GM04503 (cell line): ENCODE results near the gene DIP2C.
A peak's percentile ranks its signal among the peaks of the same experiment; 100 is the strongest.
"Not testable (repeated sequence)": the region's sequence is repeated elsewhere in the genome, so short reads cannot be mapped to it uniquely, and the experiment has no call there.

Experiments
- DNase-seq: peaks from one replicate; pipeline ENCODE4 v3.0.0-alpha.2; 2012; ENCODE audit warnings: low read depth

Gene DIP2C

DNA sequence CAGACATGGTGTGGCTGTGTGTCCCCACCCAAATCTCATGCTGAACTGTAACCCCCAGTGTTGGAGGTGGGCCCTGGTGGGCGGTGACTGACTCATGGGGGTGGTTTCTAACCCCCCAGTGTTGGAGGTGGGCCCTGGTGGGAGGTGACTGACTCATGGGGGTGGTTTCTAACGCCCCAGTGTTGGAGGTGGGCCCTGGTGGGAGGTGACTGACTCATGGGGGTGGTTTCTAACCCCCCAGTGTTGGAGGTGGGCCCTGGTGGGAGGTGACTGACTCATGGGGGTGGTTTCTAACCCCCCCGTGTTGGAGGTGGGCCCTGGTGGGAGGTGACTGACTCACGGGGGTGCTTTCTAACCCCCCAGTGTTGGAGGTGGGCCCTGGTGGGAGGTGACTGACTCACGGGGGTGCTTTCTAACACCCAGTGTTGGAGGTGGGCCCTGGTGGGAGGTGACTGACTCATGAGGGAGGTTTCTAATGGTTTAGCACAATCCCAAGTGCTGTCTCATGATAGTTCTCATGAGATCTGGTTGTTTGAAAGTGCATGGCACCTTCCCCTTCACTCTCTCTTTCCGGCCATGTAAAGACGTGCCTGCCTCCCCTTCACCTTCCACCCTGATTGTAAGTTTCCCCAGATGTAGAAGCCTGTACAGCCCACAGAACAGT is 78.7 kb downstream of the DIP2C start:
- not testable (repeated sequence) for DNase-seq

- DNase-seq, result no peak
Observed at GRCh38 chr10:609868-610545, 79.5 kb downstream of the DIP2C start.

- no peak for DNase-seq
Observed at GRCh38 chr10:609262-609658, 80.2 kb downstream of the DIP2C start.

DNA sequence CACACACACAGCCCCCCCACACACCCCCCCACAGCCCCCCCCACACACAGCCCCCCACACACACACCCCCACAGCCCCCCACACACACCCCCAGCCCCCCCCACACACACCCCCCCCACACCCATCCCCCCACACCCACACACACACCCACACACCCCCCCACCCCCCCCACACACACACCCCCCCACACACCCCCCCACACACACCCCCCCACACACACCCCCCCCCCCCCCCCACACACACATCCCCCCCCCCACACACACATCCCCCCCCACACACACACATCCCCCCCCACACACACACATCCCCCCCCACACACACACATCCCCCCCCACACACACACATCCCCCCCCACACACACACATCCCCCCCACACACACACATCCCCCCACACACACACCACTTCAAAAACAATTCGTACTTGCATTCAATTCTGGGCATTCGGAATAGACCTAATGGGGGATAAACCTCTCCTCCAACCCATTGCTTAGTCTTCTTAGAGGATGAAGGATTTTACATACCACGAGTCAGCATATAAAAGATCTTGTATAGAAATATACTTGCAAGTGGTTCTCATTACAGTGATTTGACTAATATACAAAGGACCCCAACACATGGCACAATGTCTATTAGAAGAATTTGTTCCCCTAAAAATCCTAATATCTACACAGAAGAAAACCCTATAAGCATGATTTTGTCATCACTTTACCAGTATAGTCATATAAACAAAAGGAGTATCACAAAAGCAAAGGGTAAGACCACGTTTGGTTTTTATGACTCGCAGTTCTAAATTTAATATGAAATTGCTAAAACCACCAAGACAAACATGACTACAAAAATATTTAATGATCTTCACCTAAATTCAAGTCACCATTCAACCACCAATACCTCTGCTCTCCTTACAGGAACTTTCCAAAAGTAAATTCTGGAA is 80.9 kb downstream of the DIP2C start:
- DNase-seq, result no peak

DNA sequence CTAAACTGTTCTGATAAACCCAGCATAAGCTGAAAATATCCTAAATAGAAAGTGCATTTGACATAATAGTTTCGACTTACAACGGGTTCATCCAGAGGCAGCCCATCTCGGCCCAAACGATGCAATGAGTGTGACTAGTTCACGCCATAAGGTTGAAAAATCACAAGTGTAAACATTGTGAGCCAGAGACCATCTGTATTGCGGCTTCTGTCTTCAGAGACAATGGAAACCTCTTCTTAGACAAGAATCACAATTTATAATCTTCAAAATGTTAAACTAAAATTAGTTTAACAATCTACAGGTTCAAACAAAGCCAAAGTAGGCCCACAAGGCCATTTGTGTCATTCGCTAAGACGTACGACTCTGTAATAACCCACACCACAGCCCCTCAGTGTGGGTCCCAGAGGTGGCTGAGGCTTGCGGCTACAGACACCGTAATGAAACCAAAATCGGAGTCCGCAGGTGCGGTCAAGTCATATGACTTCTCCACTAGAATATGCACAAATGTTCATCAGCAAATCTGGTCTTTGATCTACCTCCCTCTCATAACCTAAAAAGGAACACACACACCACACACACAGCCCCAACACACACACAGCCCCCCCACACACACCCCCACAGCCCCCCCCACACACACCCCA is 81.8 kb downstream of the DIP2C start:
- DNase-seq, result no peak

DNA sequence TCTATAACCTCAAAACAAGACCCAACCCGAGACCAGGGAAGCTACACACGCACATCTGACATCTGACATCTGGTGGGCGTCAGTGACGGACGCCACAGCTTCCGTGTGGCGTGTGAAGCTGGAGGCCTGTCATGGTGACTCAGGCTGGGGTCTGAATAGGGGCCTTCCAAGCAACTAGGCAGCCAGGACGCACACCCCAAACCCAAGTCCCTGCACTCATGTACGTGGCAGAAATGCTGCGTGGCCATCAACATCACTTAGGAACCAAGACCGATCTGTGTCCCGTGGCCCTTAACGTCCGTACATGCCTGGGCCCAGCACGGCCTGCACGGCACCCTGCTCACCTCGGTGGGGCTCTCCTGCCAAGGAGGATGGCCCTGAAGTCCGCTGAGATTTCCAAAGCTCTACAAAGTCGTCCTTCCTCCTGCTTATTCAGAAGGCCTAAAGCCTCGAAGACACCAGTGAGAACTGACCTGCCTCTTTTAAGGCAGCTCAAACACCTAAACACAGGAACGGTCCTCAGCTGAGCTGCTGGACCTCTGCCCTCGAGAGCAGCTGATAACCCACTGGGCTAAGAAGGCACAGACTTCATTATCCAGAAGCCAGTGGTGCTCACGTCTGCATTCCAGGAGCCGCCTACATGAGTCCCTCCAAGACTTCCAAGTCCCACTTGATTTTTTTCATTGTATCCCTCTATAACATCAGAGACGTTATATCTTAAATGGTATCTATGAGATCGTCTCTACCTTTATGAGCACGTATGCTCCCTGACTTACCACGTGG is 82.5 kb downstream of the DIP2C start:
- DNase-seq, result no peak

DNA sequence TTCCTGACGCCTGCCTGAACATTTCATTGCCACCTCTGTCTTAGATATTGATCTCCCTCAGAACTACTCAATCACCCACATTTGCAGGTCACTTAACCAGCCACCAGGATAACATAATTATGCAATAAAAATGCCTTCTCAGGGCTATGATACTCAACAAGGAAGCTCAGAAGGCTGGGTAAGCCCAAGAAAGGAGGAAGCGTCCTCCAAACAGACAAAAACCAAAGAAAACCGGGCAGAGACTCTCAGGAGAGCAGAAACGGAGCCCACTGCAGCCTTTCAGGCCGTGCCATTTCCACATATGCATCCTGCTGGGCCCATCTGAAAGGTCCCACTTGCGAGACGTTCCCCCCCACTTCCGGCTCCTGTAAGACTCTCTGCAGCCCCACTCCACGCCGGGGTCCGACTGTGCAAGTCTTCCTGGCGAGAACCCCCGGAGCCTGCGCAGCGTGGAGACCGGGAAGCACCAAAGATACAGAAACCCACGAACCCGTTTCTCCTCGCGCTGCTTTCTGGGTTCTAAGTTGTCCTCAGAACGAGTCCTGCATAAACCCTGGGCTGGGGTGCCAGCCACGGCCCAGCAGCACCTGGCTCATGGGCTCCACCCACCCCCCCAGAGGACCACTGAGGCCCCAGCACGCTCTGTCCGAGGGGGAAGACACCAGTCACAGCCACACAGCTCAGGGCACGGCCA is 83.7 kb downstream of the DIP2C start:
- no peak for DNase-seq

DNA sequence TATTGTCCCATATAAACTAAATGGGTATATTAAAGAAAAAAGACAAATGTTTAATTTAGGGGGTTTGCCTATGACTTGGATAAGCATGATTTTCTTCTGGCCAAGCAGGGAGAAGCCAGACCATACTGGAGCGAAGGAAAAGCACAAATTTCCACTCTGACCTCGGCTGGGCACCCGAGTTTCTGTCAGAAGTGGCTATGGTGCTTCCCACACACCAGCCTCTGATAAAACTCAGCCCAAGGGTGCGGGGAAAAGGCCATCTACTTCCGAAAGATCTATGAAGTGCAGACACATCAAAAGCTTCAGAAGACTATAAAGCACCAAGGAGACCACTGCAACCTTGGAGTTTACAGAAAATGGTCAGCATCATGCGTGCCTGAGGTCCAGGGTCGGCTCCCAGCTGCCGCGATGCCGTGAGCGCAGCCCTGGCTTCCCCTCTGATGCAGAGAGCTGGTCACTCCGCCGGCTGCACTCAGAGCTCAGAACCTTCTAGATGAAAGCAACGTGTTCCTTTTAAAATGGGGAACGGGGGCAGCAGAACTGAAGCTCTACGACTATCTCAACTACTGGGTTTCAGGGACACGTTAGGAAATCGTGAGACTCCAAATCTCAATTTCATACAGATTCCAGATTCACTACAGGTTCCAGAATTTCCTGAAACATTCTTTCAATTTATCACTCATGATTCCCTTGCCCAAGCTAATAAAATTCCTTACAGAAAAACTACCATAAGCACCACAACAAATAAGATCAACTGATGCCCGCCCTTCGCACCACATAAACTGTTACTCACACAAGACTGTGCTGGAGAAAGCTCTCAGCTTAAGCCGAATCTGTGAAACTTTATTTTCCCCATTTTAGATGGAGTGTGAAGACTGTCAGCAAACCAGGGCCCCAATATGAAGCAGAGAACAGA is 84.5 kb downstream of the DIP2C start:
- DNase-seq, result no peak

DNA sequence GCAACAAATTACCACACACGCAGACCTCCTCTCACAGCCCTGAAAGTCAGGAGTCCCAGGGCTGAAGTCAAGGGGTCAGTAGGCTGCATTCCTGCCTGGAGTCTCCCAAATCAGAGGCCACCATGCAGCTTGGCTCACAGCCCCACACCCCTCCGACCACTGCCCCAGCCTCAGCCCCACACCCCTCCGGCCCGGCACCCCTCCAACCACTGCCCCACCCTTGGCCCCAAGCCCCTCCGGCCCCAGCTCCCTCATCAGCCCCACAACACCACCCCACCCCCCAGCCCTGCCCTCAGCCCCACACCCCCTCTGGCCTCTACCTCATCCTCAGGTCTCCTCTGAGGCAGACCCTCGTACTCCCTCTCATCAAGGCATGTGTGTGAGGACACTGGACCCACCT is 85.7 kb downstream of the DIP2C start:
- DNase-seq, result no peak

GRCh38 chr10:602391-603005 is 87.0 kb downstream of the DIP2C start:
- no peak for DNase-seq

DNA sequence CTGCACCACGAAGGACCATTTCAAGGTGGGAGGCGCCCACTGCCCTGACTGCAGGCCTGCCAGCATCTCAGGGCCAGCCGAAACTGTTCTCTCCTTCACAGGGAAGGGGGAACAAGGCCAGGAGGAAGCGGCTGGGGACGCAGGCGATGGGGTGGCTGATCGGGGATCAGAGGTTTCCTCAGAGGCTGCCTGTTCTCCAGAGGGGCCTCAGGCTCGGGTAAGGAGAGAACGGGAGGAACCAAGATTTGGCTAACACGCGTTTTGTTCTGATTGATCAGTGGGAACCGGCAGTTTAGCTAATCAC is 87.9 kb downstream of the DIP2C start:
- DNase-seq, result no peak

- DNase-seq, result no peak
Observed at GRCh38 chr10:600876-601659, 88.4 kb downstream of the DIP2C start.

DNA sequence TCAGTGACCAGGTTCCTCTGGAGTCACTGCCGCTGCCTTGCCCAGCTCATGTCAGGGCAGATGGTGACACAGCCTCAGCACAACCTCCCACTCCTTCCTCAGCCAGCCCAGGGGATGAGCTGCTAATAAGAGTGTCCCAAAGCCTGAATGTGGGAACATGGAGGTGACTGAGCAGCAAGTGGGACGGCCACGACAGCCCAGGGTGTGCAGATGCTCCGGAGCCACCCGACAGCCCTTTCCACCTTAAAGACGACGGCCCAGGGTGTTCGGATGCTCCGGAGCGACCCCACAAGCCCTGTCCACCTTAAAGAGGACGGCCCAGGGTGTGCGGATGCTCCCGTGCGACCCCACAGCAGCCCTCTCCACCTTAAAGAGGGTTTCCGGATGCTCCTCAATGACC is 89.2 kb downstream of the DIP2C start:
- no peak for DNase-seq

DNA sequence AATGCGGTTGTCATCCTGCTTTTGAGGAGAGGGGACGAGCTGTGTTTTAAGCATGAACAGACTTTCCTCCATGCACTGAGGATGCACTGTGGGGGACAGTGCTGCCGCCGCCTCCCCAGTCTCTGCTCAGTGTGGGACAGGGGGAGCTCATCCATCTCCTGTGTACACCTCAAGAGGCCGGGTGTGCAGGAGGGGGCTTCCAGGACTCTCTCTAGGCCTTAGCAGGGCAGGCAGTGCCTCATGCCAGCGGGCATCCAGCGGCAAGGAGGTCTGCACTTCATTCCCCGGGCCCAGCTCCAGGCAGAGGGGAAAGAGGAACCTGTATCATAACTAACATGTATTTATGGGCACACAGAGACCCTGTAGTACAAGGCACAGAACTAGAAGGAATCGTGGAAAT is 89.7 kb downstream of the DIP2C start:
- no peak for DNase-seq

GRCh38 chr10:598415-599170 is 90.9 kb downstream of the DIP2C start:
- peak; percentile 99 for DNase-seq

GRCh38 chr10:597976-598375 is 91.5 kb downstream of the DIP2C start:
- DNase-seq, result no peak

GRCh38 chr10:596725-597345 is 92.6 kb downstream of the DIP2C start:
- no peak for DNase-seq

DNA sequence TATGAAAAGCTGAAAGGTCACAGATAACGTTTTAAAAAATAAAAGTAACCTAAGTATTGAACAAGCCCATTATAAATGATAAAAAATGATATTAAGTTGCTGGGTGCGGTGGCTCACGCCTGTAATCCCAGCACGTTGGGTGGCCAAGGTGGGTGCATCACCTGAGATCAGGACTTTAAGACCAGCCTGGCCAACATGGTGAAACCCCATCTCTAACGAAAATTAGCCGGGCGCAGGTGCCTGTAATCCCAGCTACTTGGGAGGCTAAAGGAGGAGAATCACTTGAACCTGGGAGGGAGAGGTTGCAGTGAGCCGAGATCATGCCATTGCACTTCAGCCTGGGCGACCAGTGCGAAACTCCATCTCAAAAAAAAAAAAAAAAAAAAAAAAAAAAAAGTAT is 93.3 kb downstream of the DIP2C start:
- not testable (repeated sequence) for DNase-seq
